Heart left ventricle (tissue), 16 donors: Measurements from ENCODE around the gene FAM53B. TPM values are rescaled to one million over a fixed set of nuclear protein-coding genes. Genes with fewer than 3 reads are reported as not detected.

Experiments
- ATAC-seq, 4 donors: fragments of 200-7000 bp; cut with Tn5 transposase; one replicate each; pipeline ENCODE4 v1.9.1; 2020 to 2022; ENCODE audit warnings: moderate library complexity in 4 of 4, mild to moderate bottlenecking in 3 of 4, moderate number of reproducible peaks in 1 of 4
- DNase-seq, 5 donors: peaks; one replicate each; pipeline ENCODE4 v3.0.0-alpha.2; 2020
- H3K27ac ChIP-seq, 12 donors: fragments of 200-600 bp; sonication (generic) in 4 of 12; one replicate each; pipeline versions ENCODE4 v1.5.0 to v1.8.0; 2016 to 2022; ENCODE audit warnings: mild to moderate bottlenecking in 2 of 12
- H3K27me3 ChIP-seq, 9 donors: fragments of 200-600 bp; sonication (generic) in 2 of 9; one replicate each; pipeline versions ENCODE4 v1.5.1 to v1.8.0; 2016 to 2022; ENCODE audit warnings: mild to moderate bottlenecking in 3 of 9
- H3K36me3 ChIP-seq, 9 donors: fragments of 200-600 bp; sonication (generic) in 2 of 9; one replicate each; pipeline versions ENCODE4 v1.5.0 to v1.8.0; 2018 to 2022; ENCODE audit warnings: mild to moderate bottlenecking in 2 of 9
- H3K4me1 ChIP-seq, 12 donors: fragments of 200-600 bp; sonication (generic) in 4 of 12; one replicate each; pipeline versions ENCODE4 v1.5.0 to v1.8.0; 2016 to 2022; ENCODE audit warnings: mild to moderate bottlenecking in 3 of 12
- H3K4me3 ChIP-seq, 12 donors: fragments of 200-600 bp; sonication (generic) in 4 of 12; one replicate each; pipeline versions ENCODE4 v1.5.0 to v1.8.0; 2017 to 2022; ENCODE audit warnings: mild to moderate bottlenecking in 9 of 12, moderate library complexity in 4 of 12
- H3K9me3 ChIP-seq, 12 donors: fragments of 200-600 bp; sonication (generic) in 4 of 12; one replicate each; pipeline versions ENCODE4 v1.5.0 to v1.8.0; 2016 to 2022; ENCODE audit warnings: mild to moderate bottlenecking in 1 of 12
- CTCF ChIP-seq, 12 donors: fragments of 200-600 bp; sonication (generic) in 4 of 12; IDR thresholded peaks; one replicate each; pipeline versions ENCODE4 v1.5.0 to v1.8.0; 2018 to 2022; ENCODE audit warnings: antibody characterized with exemption in 12 of 12, mild to moderate bottlenecking in 5 of 12
- POLR2A ChIP-seq, 2 donors: fragments of 450-650 bp; IDR thresholded peaks; one replicate each; pipeline ENCODE4 v1.6.1; 2017; ENCODE audit warnings: antibody characterized with exemption in 2 of 2, mild to moderate bottlenecking in 2 of 2, moderate library complexity in 2 of 2
- WGBS, 4 donors: extraction: QIAGEN DNeasy Blood & Tissue Kit in 2 of 4; methylation state at CpG; one replicate each; pipeline versions ENCODE4 v1.1.5 to v1.1.7; 2013 to 2018; 5-methylcytosine and 5-hydroxymethylcytosine counted together
- intact Hi-C, 10 donors: fragments of 100-400 bp; cut with DNase I; formaldehyde crosslinking; loops; one replicate each; pipeline versions ENCODE4 v1.11.1 to v1.14.2; 2022
- polyA plus RNA-seq, 2 donors: library from polyadenylated mRNA; stranded (reverse); fragments of 200-250 nt; gene quantifications; one replicate each; pipeline ENCODE4 v1.2.3, GENCODE V29; 2013
- total RNA-seq, 9 donors: library from RNA; depleted of rRNA in 2 of 9; stranded (reverse); fragments of >200 nt in 2 of 9; fragmentation: NEBNext Ultra II Directional in 3 of 9; extraction: Animal tissue kit (Norgen Biotek cat#: 25700) in 3 of 9; gene quantifications; one replicate each; pipeline versions ENCODE4 v1.1.0 to v1.2.4, GENCODE V29; 2016 to 2023
- donor health status: ischemic (EF 13 %, LVEDD 7.1; RV severe dilation, severe dysfunction).
- donor health status: healthy with polysubstance abuse.
- donor health status: DM: no; HTN: yes; CAD: no.
- donor health status: DM: no; HTN: no; CAD: no.
- donor health status: ischemic (EF 25% LVEDD 6.9; RV normal size, moderate dysfunction).
- donor health status: ischemic (EF 25% LVEDD 5.7; RV mildly dilated, moderate dysfunction).
- donor health status: healthy.
- donor health status: DM: yes; HTN: yes; CAD: no.
- donor health status: ischemic (EF 35%, LVEDD 5.7; RV mildly dilated, moderate dysfunction).
- donor health status: nonischemic (EF 11% LVEDD 7.7; RV severe dilation, severe dysfunction).
- donor health status: DM: yes; HTN: yes; CAD: no.
- donor health status: PGD.
- donor health status: ischemic (EF 29% LVEDD 5.4; RV normal size, mild dysfunction).
- donor health status: nonischemic (EF 23%, LVEDD 6.1; RV moderate dilation, normal function).

The FAM53B gene
- total and polyA plus RNA-seq, 11 donors = 23.7 to 57.7 (median 35.5) TPM

DNA sequence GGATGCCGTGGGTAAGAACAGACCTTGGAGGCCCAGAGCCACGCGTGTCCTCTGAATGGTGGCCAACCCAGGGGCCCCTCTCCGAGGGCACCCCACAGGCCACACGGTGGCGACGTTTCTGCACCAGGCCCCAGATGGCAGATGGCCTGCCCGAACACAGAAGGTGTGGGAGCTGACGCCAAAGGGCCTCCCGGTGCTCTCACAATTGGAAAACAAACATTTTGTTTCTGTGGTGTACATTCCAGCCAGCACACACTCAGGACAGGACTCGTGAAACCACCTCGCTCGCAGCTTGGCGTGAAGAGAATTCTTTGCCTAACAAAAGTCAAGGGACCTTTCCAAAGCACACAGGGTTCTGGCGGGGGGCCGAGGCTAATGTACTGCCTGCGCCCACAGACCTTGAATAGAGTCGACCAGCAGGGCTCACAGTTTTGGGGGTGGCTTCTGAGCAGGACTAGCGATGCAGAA, 112.1 kb downstream of the FAM53B start:
- peaks cover 7 to 78% (median 64%) of the 10 kb centered on the region in 12 donors for H3K4me1 ChIP-seq
- 43 to 54% (median 50%) methylated on average over 17 to 19 of the region's 19 CpGs for WGBS, 4 donors
- H3K9me3 ChIP-seq = no peaks in the 10 kb centered on the region
- H3K4me3 ChIP-seq = no peak overlapping the region
- intact Hi-C loops = loop anchor here in 7 of 10 donors (1.0 to 5.0 kb wide), 5 partner anchors 105 to 112 kb away; partner anchors contain the start of gene FAM53B (in 4 of the 7)
- TF ChIP-seq POLR2A (IDR thresholded peaks at IDR 0.05) (no peak), CTCF (IDR thresholded peaks at IDR 0.05) (peak; percentile 41 to 72 (median 51))
- DNase-seq (peak; percentile 53 to 83 (median 67)), ATAC-seq (peak; percentile 68 to 84 (median 82))
- peak overlapping the region; percentile 2 to 77 (median 59) for H3K27ac ChIP-seq
- H3K27me3 ChIP-seq = no peaks in the 10 kb centered on the region
- H3K36me3 ChIP-seq = no peaks in the 10 kb centered on the region

DNA sequence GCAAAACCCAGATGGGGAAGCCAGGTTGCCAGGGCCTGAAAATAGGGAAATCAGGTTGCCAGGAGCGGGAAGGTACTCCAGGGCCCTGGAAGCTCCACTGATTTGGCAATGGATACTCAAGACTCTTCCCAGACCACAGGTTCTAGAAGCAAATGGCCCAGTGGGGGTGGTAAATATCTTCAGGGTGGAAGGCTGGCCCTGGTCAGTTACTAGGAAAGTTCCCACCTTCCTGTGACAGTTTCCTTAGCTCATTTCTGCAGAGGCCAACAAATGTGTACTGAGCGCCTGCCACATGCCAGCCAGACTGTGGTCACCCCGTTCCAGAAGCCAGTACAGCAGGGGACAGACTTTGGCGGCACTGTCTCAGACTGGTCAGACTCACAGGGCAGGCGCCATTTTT, 113.6 kb downstream of the FAM53B start:
- 90 to 98% (median 92%) methylated on average over 5 of the region's 5 CpGs for WGBS, 4 donors
- DNase-seq (no peak), ATAC-seq (no peak)
- TF ChIP-seq CTCF (IDR thresholded peaks at IDR 0.05) (no peak), POLR2A (IDR thresholded peaks at IDR 0.05) (no peak)
- Histone ChIP-seq H3K9me3 (no peaks in the 10 kb centered on the region), H3K4me1 (peaks cover 7 to 80% (median 74%) of the 10 kb centered on the region in 12 donors), H3K36me3 (no peaks in the 10 kb centered on the region), H3K4me3 (no peak overlapping the region), H3K27me3 (no peaks in the 10 kb centered on the region), H3K27ac (peak overlapping the region in 5 of 12 donors; percentile 41 to 77 (median 75))
- intact Hi-C loops = loop anchor here in 4 of 10 donors (5.0 kb wide), 2 partner anchors 107 to 112 kb away; partner anchors contain the start of gene FAM53B (in 3 of the 4)

DNA sequence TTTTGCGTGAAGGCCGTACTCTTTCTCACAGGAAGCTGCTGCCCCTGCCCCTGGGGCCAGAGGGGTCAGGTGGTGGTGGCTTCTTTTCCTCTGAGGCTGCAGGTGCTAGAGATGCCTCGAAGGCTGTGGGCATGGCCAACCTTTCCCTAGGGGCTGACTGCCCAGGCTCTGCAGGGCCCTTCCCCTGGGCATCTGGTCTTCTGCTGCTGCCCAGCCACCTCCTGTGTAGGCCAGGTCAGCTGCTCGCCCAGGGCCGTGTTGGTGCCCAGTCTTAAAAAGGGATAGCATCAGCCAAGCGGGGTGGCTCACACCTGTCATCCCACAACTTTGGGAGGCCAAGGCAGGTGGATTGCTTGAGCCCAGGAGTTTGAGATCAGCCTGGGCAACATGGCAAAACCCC, 114.3 kb downstream of the FAM53B start:
- intact Hi-C loops = loop anchor here in 8 of 10 donors (5.0 to 10.0 kb wide), 5 partner anchors 65 to 112 kb away; partner anchors contain the start of gene FAM53B (in 5 of the 8)
- no peak overlapping the region for H3K4me3 ChIP-seq
- no peaks in the 10 kb centered on the region for H3K36me3 ChIP-seq
- H3K4me1 ChIP-seq = peaks cover 7 to 87% (median 79%) of the 10 kb centered on the region in 12 donors
- no peaks in the 10 kb centered on the region for H3K27me3 ChIP-seq
- H3K9me3 ChIP-seq = no peaks in the 10 kb centered on the region
- peak overlapping the region in 8 of 12 donors; percentile 41 to 76 (median 61) for H3K27ac ChIP-seq
- TF ChIP-seq POLR2A (IDR thresholded peaks at IDR 0.05) (no peak), CTCF (IDR thresholded peaks at IDR 0.05) (no peak)
- 64 to 72% (median 70%) methylated on average over 6 of the region's 6 CpGs for WGBS, 4 donors
- DNase-seq = no peak
- no peak for ATAC-seq

DNA sequence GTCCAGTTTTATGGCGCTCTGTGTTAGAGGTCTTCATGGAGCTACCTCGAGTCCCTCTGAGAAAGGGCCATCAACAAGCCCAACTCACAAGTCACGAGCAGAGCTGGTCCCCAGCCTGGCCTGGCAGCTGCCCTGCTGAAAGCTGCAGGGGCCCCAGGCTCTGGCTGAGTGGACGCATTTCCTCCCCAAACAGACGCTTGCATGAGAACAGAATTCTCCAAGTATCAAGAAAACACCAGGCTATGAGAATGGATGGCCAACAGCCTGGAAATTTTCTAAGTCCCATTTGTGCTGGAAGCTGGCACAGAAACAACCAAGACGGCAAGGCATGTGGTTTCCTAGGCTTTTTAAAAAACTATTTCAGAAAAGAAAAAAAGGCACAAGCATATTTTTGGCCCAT, 114.8 kb downstream of the FAM53B start:
- WGBS, 4 donors = 54 to 63% (median 59%) methylated on average over 6 of the region's 6 CpGs
- DNase-seq (no peak), ATAC-seq (no peak)
- Histone ChIP-seq H3K4me3 (no peak overlapping the region), H3K9me3 (no peaks in the 10 kb centered on the region), H3K36me3 (no peaks in the 10 kb centered on the region), H3K4me1 (peaks cover 7 to 91% (median 82%) of the 10 kb centered on the region in 12 donors), H3K27me3 (no peaks in the 10 kb centered on the region), H3K27ac (peak overlapping the region in 10 of 12 donors; percentile 38 to 76 (median 58))
- intact Hi-C loops = loop anchor here in 6 of 10 donors (5.0 to 10.0 kb wide), 4 partner anchors 65 to 113 kb away; partner anchors contain the start of gene FAM53B (in 2 of the 6)
- TF ChIP-seq CTCF (IDR thresholded peaks at IDR 0.05) = no peak
- no peak for TF ChIP-seq POLR2A (IDR thresholded peaks at IDR 0.05)
